ENCODE results near the gene NONO. TPM values are rescaled to one million over a fixed set of nuclear protein-coding genes. Genes with fewer than 3 reads are reported as not detected.
"Not testable (repeated sequence)": the region's sequence is repeated elsewhere in the genome, so short reads cannot be mapped to it uniquely, and the experiment has no call there.

Gene NONO
- total RNA-seq, 1 experiment from 2014 or later: 527 TPM

- ChIA-PET CTCF (interaction anchor here (0.6 to 0.8 kb wide), 2 partner anchors 110 to 112 kb away, joined by 3 to 8 read pairs; partner anchors contain the start of genes NLGN3 and TAF1), POLR2A (no interaction called here)
- H3K27me3 ChIP-seq (ENCODE audit: control insufficient read depth, insufficient read depth, low read length): no peaks in the 10 kb centered on the region
- H3K9me3 ChIP-seq (ENCODE audit: control insufficient read depth, insufficient read depth, low read depth, low read length): no peaks in the 10 kb centered on the region
- BruUV-seq (replicated peaks): no TSS peak
- peaks cover 20% of the 10 kb centered on the region for H3K4me1 ChIP-seq (ENCODE audit: control insufficient read depth, insufficient read depth, low read length)
- H3K27ac ChIP-seq (ENCODE audit: low read length): peak within 1 kb of the TSS; percentile 82
- H3K4me3 ChIP-seq (ENCODE audit: low read depth in 2 of 2, low read length in 2 of 2): peak within 1 kb of the TSS; percentile 79 to 84
- ATAC-seq: peak; percentile 94
- intact Hi-C loops (cut with micrococcal nuclease; ENCODE audit: unreplicated experiment): no loop called here
- H3K36me3 ChIP-seq (ENCODE audit: control insufficient read depth, insufficient read depth, low read length): no peaks in the 10 kb centered on the region
- DNase-seq (ENCODE audit: low read depth, low spot score): no peak
- in situ Hi-C loops (cut with HindIII; ENCODE audit: low pct_unique_long_range_greater_than_20kb, low sequenced_read_pairs): no loop called here
- TF ChIP-seq TCF7L2 (IDR thresholded peaks at IDR 0.05; ENCODE audit: low read depth, low read length): 0 out of 2 replicates have a peak, but pooled peaks have one; percentile 34
- TF ChIP-seq REST (IDR thresholded peaks at IDR 0.05; ENCODE audit: insufficient read depth in 1 of 2, low read depth in 2 of 2, low read length in 1 of 2): no peak
Observed at GRCh38 chrX:71254092-71254963, 29.1 kb upstream of the NONO start, which contains the start of gene ZMYM3. Gene ZMYM3, minus strand, starts transcription at chrX:71254140. Its CDS starts 885 bp downstream, at chrX:71253255.

DNA sequence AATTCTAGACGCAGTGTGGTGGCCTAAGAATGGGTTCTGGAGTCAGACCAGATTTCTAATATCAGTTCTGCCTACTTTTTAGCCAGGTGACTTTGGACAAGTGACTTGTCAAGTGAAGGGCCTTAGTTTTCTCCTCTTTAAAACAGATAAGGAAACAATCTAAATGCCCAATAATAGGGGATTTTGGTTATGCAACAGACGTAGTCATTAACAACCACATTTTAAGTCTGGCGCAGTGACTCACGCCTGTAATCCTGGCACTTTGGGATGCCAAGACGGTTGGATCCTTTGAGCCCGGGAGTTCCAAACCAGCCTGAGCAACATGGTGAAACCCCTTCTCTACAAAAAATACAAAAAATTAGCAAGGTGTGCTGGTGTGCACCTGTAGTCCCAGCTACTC lies 27.4 kb upstream of the NONO start:
- no peaks in the 10 kb centered on the region for H3K27me3 ChIP-seq (ENCODE audit: control insufficient read depth, insufficient read depth, low read length)
- peaks cover 20% of the 10 kb centered on the region for H3K4me1 ChIP-seq (ENCODE audit: control insufficient read depth, insufficient read depth, low read length)
- POLR2A ChIA-PET: interaction anchor here (0.7 kb wide), 1 partner anchor 29 kb away, joined by 3 read pairs; no protein-coding TSS in a partner anchor
- no peak for TF ChIP-seq TCF7L2 (IDR thresholded peaks at IDR 0.05; ENCODE audit: low read depth, low read length)
- no peak for ATAC-seq
- no peaks in the 10 kb centered on the region for H3K36me3 ChIP-seq (ENCODE audit: control insufficient read depth, insufficient read depth, low read length)
- H3K4me3 ChIP-seq (ENCODE audit: low read depth in 2 of 2, low read length in 2 of 2): no peak overlapping the region
- in situ Hi-C loops (cut with HindIII; ENCODE audit: low pct_unique_long_range_greater_than_20kb, low sequenced_read_pairs) (no loop called here), intact Hi-C loops (cut with micrococcal nuclease; ENCODE audit: unreplicated experiment) (no loop called here)
- H3K27ac ChIP-seq (ENCODE audit: low read length): peak overlapping the region; percentile 82
- CTCF ChIA-PET: no interaction called here
- no peak for DNase-seq (ENCODE audit: low read depth, low spot score)
- BruUV-seq (replicated peaks): no TSS peak
- no peaks in the 10 kb centered on the region for H3K9me3 ChIP-seq (ENCODE audit: control insufficient read depth, insufficient read depth, low read depth, low read length)

DNA sequence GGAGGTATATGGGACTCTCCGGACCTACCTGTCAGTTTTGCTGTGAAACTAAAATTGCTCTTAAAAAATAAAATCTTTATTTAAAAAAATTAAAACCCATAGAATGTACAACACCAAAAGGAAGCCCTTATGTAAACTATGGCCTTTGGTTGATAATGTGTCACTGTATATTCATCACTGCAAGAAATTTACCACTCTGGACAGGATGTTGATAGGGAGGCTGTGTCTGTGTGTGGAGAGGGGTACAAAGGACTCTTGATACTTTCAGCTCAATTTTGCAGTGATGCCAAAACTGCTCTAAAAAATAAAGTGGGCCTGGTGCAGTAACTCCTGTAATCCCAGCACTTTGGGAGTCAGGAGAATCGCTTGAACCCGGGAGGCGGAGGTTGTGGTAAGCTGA lies 26.6 kb upstream of the NONO start:
- ChIA-PET POLR2A (interaction anchor here (0.8 kb wide), 1 partner anchor 27 kb away, joined by 6 read pairs; the partner anchor contains the start of gene NONO), CTCF (no interaction called here)
- DNase-seq (ENCODE audit: low read depth, low spot score) (no peak), ATAC-seq (no peak)
- TF ChIP-seq POLR2AphosphoS5 (IDR thresholded peaks at IDR 0.05; ENCODE audit: low read depth, low read length): no peak
- no peak for TF ChIP-seq SIN3A (IDR thresholded peaks at IDR 0.05; ENCODE audit: borderline replicate concordance, insufficient read depth, low read depth, low read length)
- TF ChIP-seq REST (IDR thresholded peaks at IDR 0.05; ENCODE audit: insufficient read depth in 1 of 2, low read depth in 2 of 2, low read length in 1 of 2): no peak
- no peak for TF ChIP-seq CTCF (IDR thresholded peaks at IDR 0.05)
- TF ChIP-seq TCF7L2 (IDR thresholded peaks at IDR 0.05; ENCODE audit: low read depth, low read length): no peak
- no TSS peak for BruUV-seq (replicated peaks)
- peaks cover 20% of the 10 kb centered on the region for H3K4me1 ChIP-seq (ENCODE audit: control insufficient read depth, insufficient read depth, low read length)
- H3K36me3 ChIP-seq (ENCODE audit: control insufficient read depth, insufficient read depth, low read length): no peaks in the 10 kb centered on the region
- no peak overlapping the region for H3K4me3 ChIP-seq (ENCODE audit: low read depth in 2 of 2, low read length in 2 of 2)
- no peaks in the 10 kb centered on the region for H3K9me3 ChIP-seq (ENCODE audit: control insufficient read depth, insufficient read depth, low read depth, low read length)
- no peaks in the 10 kb centered on the region for H3K27me3 ChIP-seq (ENCODE audit: control insufficient read depth, insufficient read depth, low read length)
- 0 out of 2 replicates have a peak overlapping the region, but pooled peaks have one; percentile 0 for H3K27ac ChIP-seq (ENCODE audit: low read length)
- intact Hi-C loops (cut with micrococcal nuclease; ENCODE audit: unreplicated experiment): no loop called here
- in situ Hi-C loops (cut with HindIII; ENCODE audit: low pct_unique_long_range_greater_than_20kb, low sequenced_read_pairs): no loop called here

- ATAC-seq; H3K27me3 ChIP-seq (ENCODE audit: control insufficient read depth, insufficient read depth, low read length); H3K36me3 ChIP-seq (ENCODE audit: control insufficient read depth, insufficient read depth, low read length); DNase-seq (ENCODE audit: low read depth, low spot score); H3K27ac ChIP-seq (ENCODE audit: low read length); POLR2A ChIA-PET; CTCF ChIA-PET; H3K9me3 ChIP-seq (ENCODE audit: control insufficient read depth, insufficient read depth, low read depth, low read length); intact Hi-C loops (cut with micrococcal nuclease; ENCODE audit: unreplicated experiment); H3K4me3 ChIP-seq (ENCODE audit: low read depth in 2 of 2, low read length in 2 of 2); in situ Hi-C loops (cut with HindIII; ENCODE audit: low pct_unique_long_range_greater_than_20kb, low sequenced_read_pairs); H3K4me1 ChIP-seq (ENCODE audit: control insufficient read depth, insufficient read depth, low read length); BruUV-seq (replicated peaks): not testable (repeated sequence)
Observed at GRCh38 chrX:71268624-71269023, 14.8 kb upstream of the NONO start.
